AG04449 (cell line): ENCODE results near the gene OPN3.

Experiments used
- CTCF ChIA-PET: fragments of 350-600 bp; formaldehyde crosslinking; extraction: SDS; loops from one replicate; lab custom pipeline; 2021; ENCODE audit warnings: antibody characterized with exemption; lab: Yijun Ruan, JAX
- POLR2A ChIA-PET: fragments of 400-600, 350-600 bp; formaldehyde crosslinking; extraction: SDS; loops from one replicate; lab custom pipeline; 2020; ENCODE audit warnings: antibody characterized with exemption, inconsistent platforms; lab: Yijun Ruan, JAX
- DNase-seq: peaks from one replicate; pipeline ENCODE4 v3.0.0-alpha.2; 2010; ENCODE audit warnings: low read depth, low spot score
- H3K4me3 ChIP-seq: 2 replicates; pipeline ENCODE4 v1.5.1; 2011; ENCODE audit warnings: low read depth, mild to moderate bottlenecking, control low read depth, low read length
- TF ChIP-seq, protein P1 (sequence below): IDR thresholded peaks from one replicate; pipeline ENCODE4 v1.5.1; 2011; ENCODE audit warnings: mild to moderate bottlenecking, moderate library complexity, low read length, control low read depth, inconsistent platforms; ENCODE audit not compliant: insufficient read depth; ENCODE audit errors: missing control alignments

The OPN3 gene

DNA sequence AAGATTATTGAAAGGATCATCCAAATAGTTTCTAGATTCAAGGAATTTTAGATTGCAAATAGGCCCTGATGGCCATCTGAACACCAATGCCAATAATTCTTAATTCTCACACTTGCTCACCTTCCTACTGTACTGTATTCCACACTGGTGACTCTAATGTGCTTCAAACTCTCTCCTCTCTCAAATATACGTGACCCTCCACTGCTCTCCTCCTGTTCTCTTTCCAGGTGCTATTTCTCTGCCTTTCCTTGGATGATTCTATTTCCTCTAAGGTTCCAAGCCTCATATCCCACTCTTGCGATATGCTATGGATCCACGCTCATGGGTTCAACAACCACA, 79.4 kb downstream of the OPN3 start:
- H3K4me3 ChIP-seq: no peak overlapping the region
- CTCF ChIA-PET: no interaction called here
- no peak for DNase-seq
- POLR2A ChIA-PET: no interaction called here
- TF ChIP-seq, protein P1, sequence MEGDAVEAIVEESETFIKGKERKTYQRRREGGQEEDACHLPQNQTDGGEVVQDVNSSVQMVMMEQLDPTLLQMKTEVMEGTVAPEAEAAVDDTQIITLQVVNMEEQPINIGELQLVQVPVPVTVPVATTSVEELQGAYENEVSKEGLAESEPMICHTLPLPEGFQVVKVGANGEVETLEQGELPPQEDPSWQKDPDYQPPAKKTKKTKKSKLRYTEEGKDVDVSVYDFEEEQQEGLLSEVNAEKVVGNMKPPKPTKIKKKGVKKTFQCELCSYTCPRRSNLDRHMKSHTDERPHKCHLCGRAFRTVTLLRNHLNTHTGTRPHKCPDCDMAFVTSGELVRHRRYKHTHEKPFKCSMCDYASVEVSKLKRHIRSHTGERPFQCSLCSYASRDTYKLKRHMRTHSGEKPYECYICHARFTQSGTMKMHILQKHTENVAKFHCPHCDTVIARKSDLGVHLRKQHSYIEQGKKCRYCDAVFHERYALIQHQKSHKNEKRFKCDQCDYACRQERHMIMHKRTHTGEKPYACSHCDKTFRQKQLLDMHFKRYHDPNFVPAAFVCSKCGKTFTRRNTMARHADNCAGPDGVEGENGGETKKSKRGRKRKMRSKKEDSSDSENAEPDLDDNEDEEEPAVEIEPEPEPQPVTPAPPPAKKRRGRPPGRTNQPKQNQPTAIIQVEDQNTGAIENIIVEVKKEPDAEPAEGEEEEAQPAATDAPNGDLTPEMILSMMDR: no peak

DNA sequence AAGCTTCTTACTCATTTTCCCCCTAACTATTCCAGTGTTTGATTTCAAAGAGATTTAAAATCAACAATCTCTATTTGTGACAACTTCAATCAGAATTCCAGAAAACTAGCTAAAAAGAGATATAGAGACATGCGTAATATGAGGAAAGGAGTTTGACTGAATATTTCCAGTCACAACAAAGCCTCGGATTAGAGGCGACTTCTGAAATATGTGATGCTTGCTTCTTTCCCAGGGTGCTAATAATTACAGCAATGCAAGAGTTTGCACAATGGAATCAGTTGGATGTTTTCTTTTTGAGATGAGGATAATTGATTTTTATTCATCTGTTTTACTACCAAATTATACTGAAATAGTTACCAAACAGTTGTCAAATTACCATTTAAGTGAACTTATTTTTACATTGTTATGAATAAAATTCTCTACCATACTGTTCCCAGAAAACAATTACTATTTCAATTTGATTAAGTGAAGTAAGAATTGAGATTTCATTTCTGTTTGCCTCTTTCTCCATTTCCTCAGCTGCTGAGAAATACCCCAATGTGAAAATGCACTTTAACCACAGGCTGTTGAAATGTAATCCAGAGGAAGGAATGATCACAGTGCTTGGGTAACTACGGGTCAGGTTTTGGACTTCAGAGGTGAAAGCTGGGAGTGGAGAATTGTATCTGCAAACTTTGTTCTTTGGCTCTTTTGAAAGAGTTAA, 79.9 kb downstream of the OPN3 start:
- CTCF ChIA-PET: no interaction called here
- TF ChIP-seq, protein P1: no peak
- H3K4me3 ChIP-seq: no peak overlapping the region
- DNase-seq: no peak
- POLR2A ChIA-PET: no interaction called here

DNA sequence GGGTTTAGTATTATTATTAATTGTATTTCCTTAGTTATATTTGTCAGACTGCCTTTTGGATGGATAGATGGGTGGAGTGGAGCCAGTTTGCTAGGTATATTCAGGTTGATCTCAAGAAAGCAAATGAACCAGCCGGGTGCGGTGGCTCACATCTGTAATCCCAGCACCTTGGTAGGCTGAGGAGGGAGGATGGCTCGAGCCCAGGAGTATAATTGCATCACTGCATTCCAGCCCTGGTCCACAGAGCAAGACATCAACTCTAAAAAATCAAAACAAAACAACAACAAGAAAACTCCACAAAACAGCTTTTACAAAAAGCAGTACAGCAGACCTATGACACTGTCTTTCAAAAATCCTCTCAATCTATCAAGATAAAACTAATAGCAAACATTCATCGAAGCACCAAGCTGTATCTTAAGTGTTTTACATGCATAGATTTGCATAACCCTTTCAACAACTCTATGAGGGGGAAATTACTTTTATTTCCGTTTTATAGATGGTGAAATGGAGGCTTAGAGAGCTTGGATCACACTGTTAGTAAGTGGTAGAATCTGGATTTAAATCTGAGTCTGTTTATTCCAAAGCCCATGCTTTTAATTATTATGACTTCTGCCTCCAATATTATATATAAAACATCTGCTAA, 82.5 kb downstream of the OPN3 start:
- no peak overlapping the region for H3K4me3 ChIP-seq
- no peak for DNase-seq
- ChIA-PET POLR2A (no interaction called here), CTCF (interaction anchor here (0.7 kb wide), 1 partner anchor 54 kb away, joined by 3 read pairs; no protein-coding TSS in a partner anchor)
- TF ChIP-seq, protein P1: no peak

DNA sequence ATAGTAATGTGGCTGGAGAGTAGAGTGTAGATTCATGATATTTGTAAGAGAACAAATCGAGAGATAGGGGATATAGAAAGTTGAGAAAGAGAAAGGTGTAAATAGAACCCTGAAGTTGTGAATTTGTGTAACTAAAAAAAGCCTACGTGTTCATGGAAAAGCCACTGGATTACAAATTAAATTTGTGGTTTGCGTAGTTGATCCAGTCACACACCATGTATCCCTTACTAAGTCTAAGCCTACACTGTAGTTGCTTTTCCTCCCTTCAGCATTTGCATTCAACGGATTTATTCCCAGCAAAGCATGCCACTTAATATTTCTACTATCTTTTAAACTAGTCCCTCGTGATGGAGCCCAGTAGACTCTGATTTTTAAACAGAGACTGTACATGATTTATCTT, 83.1 kb downstream of the OPN3 start:
- DNase-seq: no peak
- no peak overlapping the region for H3K4me3 ChIP-seq
- ChIA-PET CTCF (no interaction called here), POLR2A (no interaction called here)
- TF ChIP-seq, protein P1: no peak

DNA sequence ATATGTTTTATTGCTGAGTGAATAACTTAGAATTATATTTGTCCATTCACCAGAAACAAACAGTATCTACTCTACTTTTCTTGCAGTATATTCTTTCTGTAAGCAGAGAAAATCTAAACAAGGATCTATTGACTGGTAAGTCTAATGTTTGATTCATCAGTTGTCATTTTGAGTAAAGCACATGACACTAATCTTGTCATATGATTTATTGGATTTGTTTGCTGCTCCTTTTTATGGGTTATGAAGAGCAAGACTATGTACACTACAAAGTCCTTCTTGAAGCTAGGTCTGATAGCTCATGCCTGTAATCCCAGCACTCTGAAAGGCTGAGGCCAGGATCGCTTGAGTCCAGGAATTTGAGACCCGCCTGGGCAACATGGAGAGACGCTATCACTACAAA, 84.6 kb downstream of the OPN3 start:
- POLR2A ChIA-PET: no interaction called here
- no peak overlapping the region for H3K4me3 ChIP-seq
- TF ChIP-seq, protein P1: no peak
- DNase-seq: no peak
- CTCF ChIA-PET: interaction anchor here (1.0 to 2.3 kb wide), 2 partner anchors 23 to 55 kb away, joined by 3 to 7 read pairs; partner anchors contain the start of gene KMO

DNA sequence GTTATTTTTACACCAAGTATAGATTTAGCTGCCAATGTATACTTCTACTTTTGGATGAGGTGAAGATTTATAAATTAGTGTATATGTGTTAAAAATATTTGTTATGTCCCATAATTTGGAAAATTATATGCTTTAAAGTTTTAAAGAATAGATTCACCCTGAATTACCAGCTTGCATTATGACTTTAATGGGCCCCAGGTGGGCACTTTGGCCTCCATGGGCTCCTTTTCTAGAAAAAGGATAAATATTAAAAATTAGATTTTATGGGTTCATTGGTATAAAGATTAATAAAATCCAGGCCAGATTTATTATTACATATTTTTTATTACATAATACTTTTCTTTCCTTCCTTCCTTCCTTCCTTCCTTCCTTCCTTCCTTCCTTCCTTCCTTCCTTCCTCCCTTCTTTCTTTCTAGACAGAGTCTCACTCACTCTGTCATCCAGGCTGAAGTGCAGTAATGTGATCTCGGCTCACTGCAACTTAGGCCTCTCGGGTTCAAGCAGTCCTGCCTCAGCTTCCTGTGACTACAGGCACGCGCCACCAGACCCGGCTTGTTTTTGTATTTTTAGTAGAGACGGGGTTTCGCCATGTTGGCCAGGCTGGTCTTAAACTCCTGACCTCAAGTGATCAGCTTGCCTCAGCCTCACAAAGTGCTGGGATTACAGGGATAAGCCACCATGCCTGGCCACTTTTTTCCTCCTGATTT, 86.1 kb downstream of the OPN3 start:
- ChIA-PET POLR2A (no interaction called here), CTCF (interaction anchor here (2.3 kb wide), 1 partner anchor 57 kb away, joined by 7 read pairs; no protein-coding TSS in a partner anchor)
- TF ChIP-seq, protein P1: no peak
- DNase-seq: no peak
- no peak overlapping the region for H3K4me3 ChIP-seq
